Activated T-cell treated with anti-CD3 and anti-CD28 coated beads, Interleukin-2, amount 50 U/mL, for 48 hours (primary cell): ENCODE results near the gene RLF.

Source experiments
- DNase-seq, 2 experiments: peaks; one replicate each; pipeline ENCODE4 v3.0.0-alpha.2; 2020

Gene RLF

DNA sequence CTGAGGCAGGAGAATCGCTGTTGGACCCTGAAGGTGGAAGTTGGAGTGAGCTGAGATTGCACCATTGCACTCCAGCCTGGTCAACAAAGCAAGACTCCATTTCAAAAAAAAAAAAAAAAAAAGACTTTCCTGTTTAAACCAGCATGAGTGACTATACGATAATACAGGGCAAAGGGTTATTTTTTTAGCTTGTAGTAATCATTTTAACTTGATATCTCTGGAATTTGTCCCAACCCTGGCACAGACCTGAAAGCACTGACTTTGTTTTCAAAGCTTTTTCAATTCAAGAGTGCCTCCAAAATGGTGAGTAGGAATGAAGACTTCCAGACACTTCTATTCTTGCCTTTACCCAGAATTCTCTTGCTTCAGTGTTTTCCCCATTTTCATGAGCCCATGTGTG is 82.2 kb downstream of the RLF start:
- no peak for DNase-seq

DNA sequence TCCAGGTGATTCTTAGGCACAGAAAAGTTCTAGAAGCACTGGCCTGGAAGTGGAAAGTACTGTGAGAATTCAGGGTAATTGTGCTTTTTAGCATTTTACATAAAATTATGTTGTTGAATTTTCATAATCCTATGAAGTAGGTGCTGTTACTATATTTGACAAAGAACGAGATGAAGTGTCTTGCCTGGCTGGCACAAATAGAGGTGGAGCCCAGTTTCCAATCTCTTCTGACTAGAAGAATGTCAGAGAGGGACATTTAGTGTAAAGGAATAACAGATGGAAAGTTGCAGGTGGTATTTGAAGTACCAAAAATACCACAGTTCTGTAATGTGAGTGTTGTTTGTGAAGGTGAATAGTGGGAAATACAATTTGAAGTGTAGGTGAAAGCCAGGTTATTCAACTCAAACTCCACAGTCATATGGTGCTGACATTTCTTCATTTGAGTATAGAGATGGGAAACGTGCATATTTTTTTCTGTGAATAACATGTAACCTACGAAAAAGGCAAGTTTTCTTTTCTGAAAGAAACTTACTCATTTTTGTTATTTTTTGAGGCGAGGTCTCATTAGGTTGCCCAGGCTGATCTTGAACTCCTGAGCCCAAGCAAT is 83.1 kb downstream of the RLF start:
- DNase-seq: no peak

DNA sequence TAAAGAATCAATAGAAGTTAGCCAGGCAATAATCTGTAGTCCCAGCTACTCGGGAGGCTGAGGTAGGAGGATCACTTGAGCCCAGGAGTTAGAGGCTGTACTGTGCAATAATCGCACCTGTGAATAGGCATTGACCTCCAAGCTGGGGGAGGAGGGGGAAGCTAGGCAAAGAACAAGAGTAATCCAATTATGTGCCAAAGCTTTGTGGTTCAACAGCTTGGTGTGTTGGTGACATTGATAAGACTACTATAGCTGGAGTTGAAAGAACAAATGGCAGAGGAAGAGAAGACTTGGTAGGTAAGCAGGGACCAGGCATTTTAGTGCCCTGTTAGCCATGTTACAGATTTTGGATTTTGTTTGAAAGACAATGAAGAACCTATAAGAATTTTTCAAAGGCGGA is 84.5 kb downstream of the RLF start:
- DNase-seq: no peak

DNA sequence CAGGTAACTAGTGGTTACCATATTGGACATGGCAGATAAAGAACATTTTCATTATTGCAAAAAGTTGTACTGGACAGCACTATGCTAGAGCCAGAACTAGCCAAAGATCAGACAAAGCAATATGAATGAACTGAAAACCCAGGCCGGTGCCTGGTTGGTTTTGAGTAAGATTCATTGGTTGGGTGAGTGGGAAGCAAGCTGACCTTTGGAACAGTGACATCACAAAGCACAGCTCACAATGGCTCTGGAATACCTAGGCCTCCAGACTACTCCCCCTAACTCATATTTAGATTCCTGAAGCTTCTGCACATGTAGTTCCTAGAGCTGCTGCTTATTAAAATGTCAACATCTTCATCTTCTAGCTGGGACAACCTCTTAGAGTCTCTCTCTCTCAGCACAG is 86.5 kb downstream of the RLF start, which contains the start of gene TMCO2:
Gene TMCO2, plus strand, starts transcription at position 283 of the 400 bp plus-strand sequence. Its CDS starts 57 bp downstream, at position 340.
- DNase-seq: no peak

DNA sequence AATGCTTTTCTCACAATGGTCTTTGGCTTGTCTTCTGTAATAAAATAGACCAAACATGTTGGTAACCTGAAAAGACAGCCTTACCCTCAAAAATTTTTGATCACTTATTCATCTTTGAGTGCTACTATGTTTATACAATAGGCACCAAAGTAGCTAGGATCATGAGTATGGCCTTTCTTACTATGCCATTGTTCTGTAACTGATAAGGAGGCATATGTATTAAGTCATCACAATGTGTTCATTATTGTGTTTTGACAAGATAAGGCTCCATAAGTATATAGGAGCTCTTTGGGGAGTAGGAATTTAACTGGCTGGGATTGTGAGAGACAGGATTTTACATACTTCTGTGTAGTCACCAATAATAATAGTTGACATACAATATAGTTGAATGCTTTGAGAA is 87.2 kb downstream of the RLF start:
- no peak for DNase-seq

DNA sequence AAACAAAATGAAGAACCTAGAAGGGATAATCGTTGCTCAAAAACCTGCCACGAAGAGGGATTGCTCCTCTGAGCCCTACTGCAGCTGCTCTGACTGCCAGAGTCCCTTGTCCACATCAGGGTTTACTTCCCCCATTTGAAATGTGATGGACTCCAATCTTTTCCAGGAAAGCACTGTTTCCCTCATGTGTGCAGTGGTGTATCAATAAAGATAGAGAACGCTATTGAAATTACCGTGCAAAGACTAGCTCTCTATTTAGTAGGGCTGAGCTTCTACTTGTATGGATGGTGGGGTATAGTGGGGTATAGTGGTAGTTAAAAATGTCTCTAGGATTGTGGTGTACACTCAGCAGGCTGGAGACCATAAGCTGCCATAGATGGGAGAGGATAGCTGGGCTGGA is 90.3 kb downstream of the RLF start:
- no peak for DNase-seq

DNA sequence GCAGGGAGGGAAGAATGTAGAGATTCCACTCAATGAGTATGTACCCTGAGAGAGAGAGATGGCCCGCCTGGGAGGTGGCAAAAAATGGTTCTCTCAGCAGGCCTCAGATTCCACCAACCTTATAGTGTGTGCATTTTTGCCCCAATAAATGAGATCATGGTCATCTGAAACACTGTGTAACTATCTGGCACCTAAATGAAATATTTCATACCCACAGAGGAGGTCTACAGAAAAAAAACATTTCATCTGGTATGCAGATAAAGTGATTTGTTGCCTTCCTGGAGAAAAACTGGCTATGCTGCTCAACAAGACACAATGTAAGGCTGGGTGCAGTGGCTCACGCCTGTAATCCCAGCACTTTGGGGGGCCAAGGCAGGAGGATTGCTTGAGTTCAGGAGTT is 91.4 kb downstream of the RLF start:
- no peak for DNase-seq

DNA sequence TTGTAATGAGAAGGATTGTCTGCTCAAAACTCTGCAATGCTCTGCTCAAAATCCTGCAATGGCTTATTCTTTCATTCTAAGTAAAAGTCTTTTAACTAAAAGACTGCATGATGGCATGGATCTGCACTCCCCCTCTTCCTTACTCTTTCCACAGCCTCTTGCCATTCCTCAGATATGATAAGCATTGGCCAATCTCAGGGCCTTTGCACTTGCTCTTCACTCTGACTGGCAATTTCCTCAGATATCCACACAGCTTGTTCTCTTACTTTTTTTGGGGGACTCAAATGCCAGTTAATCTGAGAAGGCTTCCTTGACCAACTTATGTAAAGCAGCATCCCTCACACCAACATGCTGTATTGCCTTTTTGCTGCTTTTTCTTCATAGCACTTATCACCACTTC is 94.0 kb downstream of the RLF start:
- no peak for DNase-seq

DNA sequence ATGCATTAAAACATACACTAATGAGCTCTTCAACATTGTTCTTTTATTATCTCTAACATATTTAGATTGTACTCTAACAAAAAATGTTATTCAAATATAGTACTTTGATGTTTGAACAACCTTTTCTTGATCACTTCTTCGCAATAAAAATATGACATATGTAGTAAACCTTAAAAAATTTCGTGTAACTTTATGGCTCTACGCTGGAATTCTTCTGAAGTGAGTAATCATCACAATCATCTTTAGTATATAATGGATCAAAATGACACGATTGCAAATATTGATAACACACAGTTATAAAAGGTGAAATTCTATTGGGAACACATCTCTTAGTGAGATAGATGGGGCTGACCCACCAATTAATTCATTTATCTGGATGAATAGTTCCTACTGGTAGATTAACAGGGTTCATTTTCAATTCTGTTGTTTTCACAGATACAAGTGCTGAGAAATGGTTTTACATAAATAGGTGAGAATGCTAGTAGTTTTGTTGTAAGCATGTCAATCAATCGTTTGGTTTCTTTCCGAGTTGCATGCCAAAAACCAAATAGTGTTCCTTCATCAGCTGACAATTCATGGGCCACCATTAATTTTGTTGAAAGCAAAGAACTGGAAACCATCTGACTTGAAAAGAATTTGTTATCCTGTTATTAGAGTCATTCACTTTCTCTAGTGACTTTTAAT is 95.4 kb downstream of the RLF start:
- no peak for DNase-seq

DNA sequence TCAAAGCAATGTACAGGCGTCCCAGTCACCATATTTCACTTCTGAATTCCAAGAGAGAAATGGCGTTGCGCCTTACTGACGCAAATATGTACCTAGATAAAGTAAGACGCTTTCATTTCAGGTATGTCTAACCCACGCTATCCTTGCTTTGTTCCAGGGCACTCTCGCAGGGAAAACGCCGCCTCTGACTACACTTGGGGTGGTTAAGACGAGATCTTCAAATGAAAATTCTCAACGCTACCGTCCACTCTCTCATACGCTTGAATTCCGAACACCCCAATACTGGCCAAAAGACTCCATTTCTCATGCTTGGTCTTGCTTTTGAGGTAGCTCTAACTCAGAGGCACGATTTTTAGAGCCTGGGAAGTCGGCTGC is 96.1 kb downstream of the RLF start:
- no peak for DNase-seq

DNA sequence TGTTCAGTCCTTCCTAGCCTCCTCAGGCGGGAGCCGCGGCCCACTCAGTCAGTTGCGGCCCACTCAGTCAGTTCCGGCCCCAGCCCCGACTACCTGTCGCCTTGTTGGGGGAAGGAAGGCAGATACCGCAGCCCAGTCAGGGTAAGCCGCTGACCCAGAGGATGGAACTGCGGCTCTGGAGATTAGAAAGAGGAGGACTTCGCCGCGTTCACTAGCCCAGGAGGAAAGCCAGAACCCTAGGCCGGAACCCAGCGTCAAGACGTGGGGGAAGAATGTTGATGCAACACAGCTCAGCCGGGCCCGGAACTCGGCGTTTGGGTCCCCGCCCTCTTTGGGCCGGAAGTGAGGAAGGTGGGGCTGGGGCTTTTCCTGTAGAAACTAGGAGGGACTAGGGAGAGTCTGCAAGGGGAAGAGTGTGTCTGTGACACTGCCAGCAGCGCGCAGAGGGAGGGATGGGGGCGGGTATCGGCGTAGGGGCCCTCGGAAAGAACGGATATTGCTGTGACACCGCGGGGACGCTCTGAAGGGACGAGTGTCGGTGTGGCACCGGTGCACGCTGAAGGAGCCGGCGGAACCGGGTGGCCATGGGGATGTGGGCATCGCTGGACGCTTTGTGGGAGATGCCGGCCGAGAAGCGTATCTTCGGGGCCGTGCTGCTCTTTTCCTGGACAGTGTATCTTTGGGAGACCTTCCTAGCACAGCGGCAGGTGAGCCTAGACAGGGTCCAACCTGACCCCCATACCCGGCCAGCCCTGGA is 96.7 kb downstream of the RLF start, which contains the start of gene ZMPSTE24:
Gene ZMPSTE24, plus strand, starts transcription at position 549 of the 757 bp plus-strand sequence. Its CDS starts 36 bp downstream, at position 585.
- DNase-seq: peak; percentile 97

DNA sequence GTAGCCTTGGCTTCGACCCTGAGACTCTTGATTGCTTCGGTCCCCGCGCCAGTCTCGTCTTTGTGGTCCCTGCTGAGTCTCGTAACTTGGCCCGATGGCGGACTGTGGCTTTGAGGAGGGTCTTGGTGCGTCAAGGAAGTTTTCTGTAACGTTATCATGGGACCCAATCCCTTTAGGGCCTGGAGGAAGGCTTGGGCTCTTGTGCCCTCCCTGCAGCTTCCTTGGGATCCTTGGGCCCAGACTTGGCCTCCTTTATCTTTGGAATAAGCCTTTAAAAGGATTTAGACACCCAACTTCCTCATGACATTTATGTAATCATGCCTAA is 97.2 kb downstream of the RLF start:
- DNase-seq: no peak

DNA sequence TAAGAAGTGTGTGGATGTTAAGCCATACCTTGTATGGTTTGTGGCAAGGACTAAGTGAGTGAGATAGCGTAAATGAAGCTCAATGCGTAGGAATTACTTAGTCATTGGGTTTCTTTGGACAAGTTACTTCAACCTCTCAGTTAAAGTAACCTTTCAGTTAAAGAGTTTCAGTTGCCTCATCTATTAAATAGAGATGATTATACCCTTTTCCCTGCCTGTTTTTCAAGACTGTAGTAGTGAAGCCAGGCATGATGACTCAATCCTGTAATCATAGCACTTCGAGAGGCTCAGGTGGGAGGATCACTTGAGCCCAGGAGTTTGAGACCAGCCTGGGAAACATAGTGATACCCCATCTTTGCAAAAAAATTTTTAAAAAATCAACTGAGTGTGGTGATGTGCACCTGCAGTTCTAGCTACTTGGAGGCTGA is 103.2 kb downstream of the RLF start:
- DNase-seq: peak; percentile 45 to 53

DNA sequence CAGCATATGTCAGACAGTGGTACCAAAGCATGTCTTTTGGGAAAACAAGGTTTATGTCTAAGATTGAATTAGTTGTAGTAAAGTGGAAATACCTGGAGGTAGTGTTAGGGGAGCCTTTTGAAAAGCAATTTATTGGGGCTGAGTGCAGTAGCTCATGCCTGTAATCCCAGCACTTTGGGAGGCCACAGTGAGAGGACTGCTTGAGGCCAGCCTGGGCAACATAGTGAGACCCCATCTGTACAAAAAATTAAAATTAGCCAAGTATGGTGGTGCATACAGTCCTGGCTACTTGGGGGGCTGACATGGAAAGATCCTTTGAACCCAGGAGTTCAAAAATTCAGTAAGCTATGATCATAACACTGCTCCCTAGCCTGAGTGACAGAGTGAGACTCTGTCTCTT is 104.1 kb downstream of the RLF start:
- DNase-seq: no peak

DNA sequence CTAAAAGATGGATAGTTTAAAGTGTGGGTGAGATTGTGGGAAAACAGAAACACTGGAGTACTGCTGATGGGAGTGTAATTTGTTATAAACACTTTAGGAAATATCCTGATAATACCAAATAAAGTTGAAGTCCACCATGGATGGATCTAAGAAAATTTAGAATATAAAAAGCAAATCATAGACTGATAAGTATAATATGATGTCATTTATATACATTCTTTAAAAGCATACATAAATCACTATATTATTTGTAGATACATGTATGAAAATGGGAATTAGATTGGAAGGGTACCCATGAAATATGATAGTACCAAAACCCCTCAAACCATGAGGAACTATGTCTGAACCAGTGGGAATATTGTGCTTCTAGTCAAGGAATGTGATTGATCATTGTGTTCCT is 104.7 kb downstream of the RLF start:
- DNase-seq: no peak

DNA sequence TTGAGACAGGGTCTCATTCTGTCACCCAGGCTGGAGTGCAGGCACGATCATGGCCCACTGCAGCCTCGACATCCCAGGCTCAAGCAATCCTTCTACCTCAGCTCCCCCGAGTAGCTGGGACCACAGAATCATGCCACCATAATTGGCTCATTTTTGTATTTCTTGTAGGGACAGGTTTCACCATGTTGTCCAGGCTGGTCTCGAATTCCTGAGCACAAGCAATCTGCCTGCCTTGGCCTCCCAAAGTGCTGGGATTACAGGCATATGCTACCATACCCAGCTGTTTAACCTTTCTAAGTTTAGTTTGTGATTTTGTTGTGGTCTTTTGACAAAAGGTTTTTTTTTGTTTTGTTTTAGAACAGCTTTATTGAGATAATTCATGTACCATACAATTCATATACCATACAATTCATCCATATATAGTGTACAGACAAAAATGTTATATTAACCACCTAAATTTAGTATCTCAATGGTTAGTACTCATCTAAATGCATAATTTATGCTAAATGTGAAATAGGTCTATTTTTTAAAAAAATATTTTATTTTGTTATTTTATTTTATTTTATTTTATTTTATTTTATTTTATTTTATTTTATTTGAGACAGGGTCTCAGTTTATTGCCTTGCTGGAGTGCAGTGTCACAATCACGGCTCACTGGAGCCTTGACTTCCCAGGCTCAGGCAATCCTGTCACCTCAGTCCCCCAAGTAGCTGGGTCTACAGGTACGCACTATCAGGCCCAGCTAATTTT is 105.8 kb downstream of the RLF start:
- no peak for DNase-seq

DNA sequence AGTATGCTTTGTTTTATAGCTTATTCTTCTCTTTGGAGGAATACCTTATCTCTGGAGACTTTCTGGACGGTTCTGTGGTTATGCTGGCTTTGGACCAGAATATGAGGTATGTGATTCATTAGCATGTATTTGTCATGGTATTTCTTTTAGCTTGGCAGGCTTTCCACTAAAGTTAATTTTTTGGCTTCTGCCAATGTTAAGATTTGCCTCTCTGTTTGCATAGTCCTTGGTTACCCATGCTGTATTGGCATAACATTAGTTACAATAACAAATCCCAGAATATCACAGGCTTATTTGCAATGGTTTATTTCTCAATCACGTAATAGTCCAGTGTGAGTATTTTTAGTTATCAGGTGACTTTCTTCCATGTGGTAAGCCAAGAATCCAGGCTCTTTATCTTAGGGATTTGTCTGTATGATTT is 106.6 kb downstream of the RLF start:
- no peak for DNase-seq

DNA sequence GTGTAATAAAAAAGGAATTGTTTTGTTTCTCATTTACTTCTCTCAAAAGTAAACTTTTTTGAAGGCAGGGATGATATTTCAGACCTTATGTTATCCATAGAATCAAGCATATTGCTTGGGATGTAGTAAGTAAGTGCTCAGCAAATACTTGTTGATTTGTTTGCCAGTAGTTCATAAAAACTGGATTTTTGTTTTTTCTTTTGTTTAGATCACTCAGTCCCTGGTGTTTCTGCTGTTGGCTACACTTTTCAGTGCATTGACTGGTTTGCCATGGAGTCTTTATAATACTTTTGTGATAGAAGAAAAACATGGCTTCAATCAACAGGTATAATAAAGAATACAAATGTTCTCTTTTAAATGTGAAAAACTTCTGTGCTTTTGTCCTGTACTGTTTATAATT is 107.0 kb downstream of the RLF start:
- no peak for DNase-seq

DNA sequence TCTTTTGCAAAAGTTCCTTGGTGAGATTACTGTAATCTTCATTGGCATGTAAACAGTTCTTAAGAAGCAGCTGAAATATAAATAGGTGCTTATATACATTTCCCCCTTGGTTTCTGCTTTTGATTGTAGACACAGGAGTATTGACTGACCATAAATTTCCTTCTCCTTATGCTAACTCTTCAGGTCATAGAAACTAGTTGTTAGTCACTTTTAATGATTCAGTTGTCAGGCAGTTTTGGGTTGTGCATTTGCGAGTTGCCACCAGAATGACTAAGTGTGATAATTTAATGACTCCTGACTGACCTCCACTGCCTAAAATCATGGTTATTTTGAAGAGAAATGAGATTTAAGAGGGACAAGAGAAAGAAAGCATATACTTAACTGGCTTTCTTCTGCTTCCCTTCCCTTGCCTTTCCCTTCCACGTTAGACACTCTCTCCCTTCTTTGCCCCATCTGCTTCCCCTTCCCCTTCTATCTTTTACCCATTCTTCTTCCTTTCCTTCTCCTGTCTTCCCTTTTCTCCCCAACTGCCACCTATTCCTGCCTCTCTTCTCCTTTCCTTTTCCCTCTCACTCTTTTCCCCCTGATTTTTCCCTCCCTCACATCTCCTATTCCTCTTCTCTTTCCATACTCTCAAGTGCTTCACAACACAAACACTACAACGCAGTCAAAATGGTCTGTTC is 109.1 kb downstream of the RLF start:
- no peak for DNase-seq

DNA sequence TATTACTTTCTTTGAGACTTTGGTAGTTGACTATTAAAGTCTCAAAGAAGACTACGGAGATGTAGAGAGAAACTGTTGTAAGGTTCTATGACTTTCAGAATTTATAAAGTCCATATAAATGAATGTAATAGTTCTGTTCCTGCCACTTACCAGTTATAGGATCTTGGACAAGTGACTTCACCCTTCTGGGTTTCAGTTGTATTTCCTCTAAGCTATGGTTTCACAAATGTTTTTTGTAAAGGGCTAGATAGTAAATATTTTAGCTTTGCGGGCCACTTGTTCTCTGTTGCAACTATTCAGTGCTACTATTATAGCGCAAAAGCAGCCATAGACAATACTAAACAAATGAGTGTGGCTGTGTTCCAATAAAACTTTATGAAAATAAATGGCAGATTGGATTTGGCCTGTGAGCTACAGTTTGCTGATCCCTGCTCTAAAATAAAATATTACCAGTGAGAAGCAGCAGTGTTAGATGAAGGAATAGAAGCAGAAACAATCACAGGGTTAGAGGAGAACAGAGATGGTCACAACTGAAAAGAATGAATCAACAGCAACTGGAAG is 111.5 kb downstream of the RLF start:
- DNase-seq: no peak

DNA sequence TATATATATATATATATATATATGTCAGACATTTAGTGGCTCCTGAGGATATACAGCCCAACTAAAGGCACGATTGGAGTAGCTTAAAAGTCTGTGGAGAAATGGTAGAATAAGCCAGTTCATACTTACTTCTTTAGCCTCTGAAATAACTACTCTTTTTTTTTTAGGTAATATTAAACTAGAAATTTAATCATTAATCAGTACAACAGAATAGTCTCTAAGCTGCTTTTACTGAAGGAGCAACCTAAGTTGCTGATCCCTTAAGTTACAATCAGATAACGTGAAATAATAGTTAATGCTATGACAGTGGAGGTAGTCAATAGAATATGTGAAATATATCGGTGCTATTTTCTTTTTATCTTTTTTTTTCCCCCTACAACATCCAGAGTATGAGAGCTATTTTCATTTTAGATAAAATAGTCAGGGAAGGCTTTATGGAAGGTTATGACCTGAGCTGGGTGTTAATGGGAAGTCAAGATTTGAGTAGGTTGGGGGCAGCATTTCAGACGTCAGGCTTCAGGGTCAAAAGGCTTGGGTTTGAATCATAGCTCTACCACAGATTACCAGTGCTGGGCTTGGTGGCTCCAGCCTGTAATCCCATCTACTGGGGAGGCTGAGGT is 112.5 kb downstream of the RLF start:
- DNase-seq: no peak

DNA sequence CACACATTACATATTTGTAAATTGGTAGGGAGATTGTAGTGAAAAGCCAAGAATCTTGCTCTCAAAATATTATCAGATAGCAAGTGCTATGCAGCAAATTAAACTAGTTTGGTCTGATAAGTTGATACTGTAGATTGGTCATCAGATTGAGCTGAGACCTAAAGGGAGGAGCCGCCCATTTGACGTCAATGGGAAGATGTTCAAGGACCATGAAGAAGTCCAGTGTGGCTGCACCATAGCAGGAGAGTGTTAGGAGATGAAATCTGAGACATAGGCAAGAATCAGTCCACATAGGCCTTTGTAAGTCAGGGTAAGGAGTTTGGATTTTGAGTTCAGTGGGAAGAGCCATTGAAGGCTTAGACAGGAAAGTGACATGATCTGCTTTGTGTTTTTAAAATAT is 113.1 kb downstream of the RLF start:
- DNase-seq: no peak
